Osteoblast (primary cell): Measurements from ENCODE around the gene PSTPIP2. TPM values are rescaled to one million over a fixed set of nuclear protein-coding genes. Genes with fewer than 3 reads are reported as not detected.

Experiments
- DNase-seq: peaks from one replicate; pipeline ENCODE4 v3.0.0; 2011; ENCODE audit warnings: low spot score, mixed read lengths; ENCODE audit not compliant: insufficient read length; ENCODE audit errors: missing footprints
- H2AFZ ChIP-seq: 2 replicates; pipeline ENCODE4 v1.6.0; 2011; ENCODE audit warnings: mild to moderate bottlenecking, low read length
- H3K27ac ChIP-seq: 2 replicates; pipeline ENCODE4 v1.5.1; 2011; ENCODE audit warnings: mild to moderate bottlenecking, low read depth, low read length, moderate library complexity
- H3K27me3 ChIP-seq: 2 replicates; pipeline ENCODE4 v1.6.0; 2012; ENCODE audit warnings: mild to moderate bottlenecking, control low read depth, inconsistent platforms, low read length, moderate library complexity; ENCODE audit not compliant: insufficient read depth
- H3K36me3 ChIP-seq: 2 replicates; pipeline ENCODE4 v1.5.1; 2011; ENCODE audit warnings: mild to moderate bottlenecking, low read length, control low read depth, moderate library complexity; ENCODE audit not compliant: insufficient read depth
- H3K4me1 ChIP-seq: 2 replicates; pipeline ENCODE4 v1.5.1; 2011; ENCODE audit warnings: mild to moderate bottlenecking, low read length, control low read depth, moderate library complexity; ENCODE audit not compliant: insufficient read depth
- H3K4me2 ChIP-seq: 2 replicates; pipeline ENCODE4 v1.6.0; 2011; ENCODE audit warnings: mild to moderate bottlenecking, low read length; ENCODE audit not compliant: insufficient read depth
- H3K4me3 ChIP-seq: fragments of 200-600 bp; sonication (generic); 3 replicates; pipeline ENCODE4 v1.5.1; 2012; ENCODE audit warnings: mild to moderate bottlenecking, low read length, inconsistent platforms; ENCODE audit not compliant: insufficient read depth
- H3K79me2 ChIP-seq: 2 replicates; pipeline ENCODE4 v1.6.0; 2012; ENCODE audit warnings: mild to moderate bottlenecking, low read length, control low read depth, inconsistent platforms; ENCODE audit not compliant: insufficient read depth
- H3K9me3 ChIP-seq: 2 replicates; pipeline ENCODE4 v1.5.1; 2011; ENCODE audit warnings: low read depth, low read length, control low read depth
- H4K20me1 ChIP-seq: 2 replicates; pipeline ENCODE4 v1.6.0; 2012; ENCODE audit warnings: mild to moderate bottlenecking, low read length, control low read depth; ENCODE audit not compliant: insufficient read depth
- total RNA-seq: library from RNA; depleted of rRNA; stranded (reverse); fragments of >200 nt; gene quantifications from 2 replicates; pipeline ENCODE4 v1.2.3, GENCODE V29; 2012
- TF ChIP-seq, protein P1 (sequence below): IDR thresholded peaks from 2 replicates; pipeline ENCODE4 v1.5.1; 2011; ENCODE audit warnings: mild to moderate bottlenecking, low read depth, low read length, moderate library complexity; ENCODE audit errors: extremely low read depth

Gene PSTPIP2
- total RNA-seq, 1 donor, result 5.8 TPM

DNA sequence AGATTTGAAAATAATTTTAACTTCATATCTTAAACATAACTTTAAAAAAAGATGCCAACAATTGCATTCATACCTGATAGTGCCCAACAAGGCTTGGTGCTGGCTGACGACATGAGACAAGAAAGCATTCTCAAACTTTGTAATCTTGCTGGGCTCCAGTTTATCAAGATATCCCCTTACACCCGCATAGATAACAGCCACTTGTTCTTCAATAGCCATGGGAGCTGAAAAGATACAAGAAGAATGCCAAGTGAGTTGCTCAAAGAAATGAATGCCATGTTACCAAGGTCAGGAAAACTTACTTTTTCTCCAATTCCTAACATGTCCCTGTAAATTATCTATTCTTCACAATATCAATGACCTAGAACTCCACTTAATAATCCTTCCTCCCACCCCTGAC, 12.4 kb upstream of the PSTPIP2 start:
- Histone ChIP-seq H3K27ac (no peak overlapping the region), H3K27me3 (no peaks in the 10 kb centered on the region), H3K36me3 (peaks cover 86% of the 10 kb centered on the region), H3K9me3 (no peaks in the 10 kb centered on the region), H3K4me1 (no peaks in the 10 kb centered on the region), H3K79me2 (peaks cover 13% of the 10 kb centered on the region), H2AFZ (no peak overlapping the region), H4K20me1 (peaks cover 8% of the 10 kb centered on the region), H3K4me3 (no peak overlapping the region), H3K4me2 (no peak overlapping the region)
- DNase-seq, result no peak
- TF ChIP-seq, protein P1, sequence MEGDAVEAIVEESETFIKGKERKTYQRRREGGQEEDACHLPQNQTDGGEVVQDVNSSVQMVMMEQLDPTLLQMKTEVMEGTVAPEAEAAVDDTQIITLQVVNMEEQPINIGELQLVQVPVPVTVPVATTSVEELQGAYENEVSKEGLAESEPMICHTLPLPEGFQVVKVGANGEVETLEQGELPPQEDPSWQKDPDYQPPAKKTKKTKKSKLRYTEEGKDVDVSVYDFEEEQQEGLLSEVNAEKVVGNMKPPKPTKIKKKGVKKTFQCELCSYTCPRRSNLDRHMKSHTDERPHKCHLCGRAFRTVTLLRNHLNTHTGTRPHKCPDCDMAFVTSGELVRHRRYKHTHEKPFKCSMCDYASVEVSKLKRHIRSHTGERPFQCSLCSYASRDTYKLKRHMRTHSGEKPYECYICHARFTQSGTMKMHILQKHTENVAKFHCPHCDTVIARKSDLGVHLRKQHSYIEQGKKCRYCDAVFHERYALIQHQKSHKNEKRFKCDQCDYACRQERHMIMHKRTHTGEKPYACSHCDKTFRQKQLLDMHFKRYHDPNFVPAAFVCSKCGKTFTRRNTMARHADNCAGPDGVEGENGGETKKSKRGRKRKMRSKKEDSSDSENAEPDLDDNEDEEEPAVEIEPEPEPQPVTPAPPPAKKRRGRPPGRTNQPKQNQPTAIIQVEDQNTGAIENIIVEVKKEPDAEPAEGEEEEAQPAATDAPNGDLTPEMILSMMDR, result no peak

DNA sequence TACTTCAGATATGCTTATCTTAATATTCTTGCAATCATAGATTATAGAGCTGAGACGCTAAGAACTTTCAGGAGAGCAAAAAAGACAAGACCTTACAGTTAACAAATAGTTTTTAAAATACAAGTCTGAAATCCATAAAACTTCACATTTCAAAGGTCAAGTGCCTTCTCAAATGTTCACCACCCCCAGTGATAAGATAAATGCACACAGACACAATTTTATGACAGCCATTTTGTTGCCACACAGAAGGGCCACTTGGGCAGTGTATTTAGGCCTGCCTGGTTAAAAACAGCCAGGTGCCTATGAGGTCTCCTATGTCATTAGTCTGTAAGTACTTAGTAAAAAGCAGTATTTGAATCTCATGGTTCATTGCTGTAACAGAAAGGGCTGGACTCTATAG, 8.1 kb upstream of the PSTPIP2 start:
- H3K4me2 ChIP-seq, result no peak overlapping the region
- H3K4me3 ChIP-seq, result no peak overlapping the region
- TF ChIP-seq, protein P1, result no peak
- H3K36me3 ChIP-seq, result peaks cover 64% of the 10 kb centered on the region
- DNase-seq, result no peak
- no peak overlapping the region for H2AFZ ChIP-seq
- no peak overlapping the region for H3K27ac ChIP-seq
- H3K79me2 ChIP-seq, result no peaks in the 10 kb centered on the region
- no peaks in the 10 kb centered on the region for H3K9me3 ChIP-seq
- H3K4me1 ChIP-seq, result no peaks in the 10 kb centered on the region
- H3K27me3 ChIP-seq, result no peaks in the 10 kb centered on the region
- peaks cover 5% of the 10 kb centered on the region for H4K20me1 ChIP-seq

DNA sequence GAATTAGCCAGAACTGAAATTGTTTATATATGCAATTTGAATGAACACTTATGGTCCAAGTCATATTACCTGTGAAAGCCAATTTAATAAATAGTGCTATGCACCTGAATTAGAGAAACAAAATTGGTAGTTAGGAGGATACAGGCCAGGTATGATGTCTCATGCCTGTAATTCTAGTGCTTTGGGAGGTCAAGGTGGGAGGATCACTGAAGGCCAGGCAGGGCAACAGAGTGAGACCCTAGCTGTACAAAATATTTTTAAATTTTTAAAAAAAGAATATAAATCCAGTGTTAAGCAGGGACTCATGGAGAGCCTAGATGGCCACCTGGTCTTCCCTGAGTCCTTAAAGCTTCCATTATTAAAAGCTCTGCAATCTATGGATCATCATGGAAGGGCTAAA, 7.3 kb upstream of the PSTPIP2 start:
- Histone ChIP-seq H3K79me2 (no peaks in the 10 kb centered on the region), H3K4me1 (no peaks in the 10 kb centered on the region), H3K27ac (no peak overlapping the region), H3K4me3 (no peak overlapping the region), H3K9me3 (no peaks in the 10 kb centered on the region), H3K27me3 (no peaks in the 10 kb centered on the region), H2AFZ (no peak overlapping the region), H3K4me2 (no peak overlapping the region), H3K36me3 (peaks cover 57% of the 10 kb centered on the region), H4K20me1 (peaks cover 5% of the 10 kb centered on the region)
- no peak for DNase-seq
- TF ChIP-seq, protein P1, result no peak

DNA sequence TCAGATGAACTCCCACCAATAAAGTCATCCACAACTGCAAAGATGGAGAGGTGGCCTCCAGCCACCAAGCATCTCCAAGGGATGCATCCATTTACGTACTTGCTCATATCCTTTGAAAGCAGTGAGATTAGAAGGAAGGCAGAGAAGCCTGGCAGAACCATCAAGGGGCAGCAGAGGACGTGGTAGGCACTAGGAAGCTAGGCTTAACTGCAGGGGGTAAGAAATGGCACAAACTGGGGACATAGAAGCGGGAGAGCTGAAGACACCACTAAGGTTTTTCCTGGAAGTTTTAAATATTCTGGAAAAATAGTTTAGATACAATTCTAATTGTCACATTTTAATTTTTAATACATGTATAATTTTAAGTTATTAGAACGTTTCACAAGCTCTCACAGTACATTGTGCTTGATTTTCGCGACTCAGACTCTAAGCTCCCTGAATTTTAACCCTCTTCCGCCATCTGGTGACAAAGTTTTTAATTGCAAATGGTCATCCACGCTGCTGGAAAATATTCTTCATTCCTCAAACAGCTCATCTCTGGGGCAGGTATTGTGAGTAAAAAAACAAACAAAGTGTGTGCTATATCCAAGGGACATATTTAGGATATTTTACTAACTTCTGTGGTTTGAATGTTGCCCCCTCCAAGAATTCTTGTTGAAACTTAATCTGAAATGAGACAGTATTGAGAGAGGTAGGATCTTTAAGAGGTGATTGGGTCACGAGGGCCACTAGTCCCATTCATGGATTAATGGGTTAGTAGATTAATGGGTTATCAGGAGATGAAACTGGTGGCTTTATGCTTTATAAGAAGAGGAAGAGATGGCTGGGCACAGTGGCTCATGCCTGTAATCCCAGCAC, 1.6 kb upstream of the PSTPIP2 start:
- Histone ChIP-seq H3K4me2 (no peak overlapping the region), H3K9me3 (no peaks in the 10 kb centered on the region), H3K4me1 (peaks cover 23% of the 10 kb centered on the region), H4K20me1 (no peaks in the 10 kb centered on the region), H3K79me2 (peaks cover 32% of the 10 kb centered on the region), H3K36me3 (peaks cover 10% of the 10 kb centered on the region), H2AFZ (no peak overlapping the region), H3K27me3 (no peaks in the 10 kb centered on the region), H3K27ac (no peak overlapping the region), H3K4me3 (no peak overlapping the region)
- TF ChIP-seq, protein P1, result peak; percentile 65
- peak; percentile 90 for DNase-seq
